Suprapubic skin (tissue), 4 donors: ENCODE measurements around the gene NCF4. TPM values are rescaled to one million over a fixed set of nuclear protein-coding genes. Genes with fewer than 3 reads are reported as not detected.

Experiments used
- DNase-seq, 2 donors: peaks; one replicate each; pipeline ENCODE4 v3.0.0-alpha.2; 2019; ENCODE audit warnings: low spot score in 2 of 2
- H3K27ac ChIP-seq: fragments of 200-600 bp; sonication (generic); one replicate; pipeline ENCODE4 v1.5.1; 2019
- H3K27me3 ChIP-seq: fragments of 200-600 bp; sonication (generic); one replicate; pipeline ENCODE4 v1.5.1; 2019
- H3K36me3 ChIP-seq: fragments of 200-600 bp; sonication (generic); one replicate; pipeline ENCODE4 v1.5.1; 2019
- H3K4me1 ChIP-seq: fragments of 200-600 bp; sonication (generic); one replicate; pipeline ENCODE4 v1.5.1; 2019
- H3K4me3 ChIP-seq: fragments of 200-600 bp; sonication (generic); one replicate; pipeline ENCODE4 v1.5.1; 2019; ENCODE audit warnings: mild to moderate bottlenecking
- H3K9me3 ChIP-seq: fragments of 200-600 bp; sonication (generic); one replicate; pipeline ENCODE4 v1.5.1; 2019
- EP300 ChIP-seq: sonication (generic); formaldehyde crosslinking; IDR thresholded peaks from one replicate; pipeline ENCODE4 v1.6.1; 2017; ENCODE audit warnings: antibody characterized with exemption
- POLR2A ChIP-seq, 2 donors: fragments of 450-650 bp; IDR thresholded peaks; one replicate each; pipeline ENCODE4 v1.6.1; 2017; ENCODE audit warnings: antibody characterized with exemption in 2 of 2, mild to moderate bottlenecking in 2 of 2, moderate library complexity in 2 of 2
- POLR2AphosphoS5 ChIP-seq, 3 donors: sonication (generic); formaldehyde crosslinking; IDR thresholded peaks; one replicate each; pipeline ENCODE4 v1.6.1; 2017; ENCODE audit warnings: antibody characterized with exemption in 3 of 3
- WGBS: methylation state at CpG from one replicate; pipeline ENCODE4 v1.1.5; 2018; 5-methylcytosine and 5-hydroxymethylcytosine counted together
- total RNA-seq, 4 donors: library from RNA; depleted of rRNA; stranded (reverse); fragments of >200 nt; gene quantifications; one replicate each; pipeline ENCODE4 v1.1.0, GENCODE V29; 2016
- TF ChIP-seq, protein P1 (sequence below), 2 donors: fragments of 200-600 bp in 1 of 2; fragments of 450-650 bp in 1 of 2; sonication (generic) in 1 of 2; IDR thresholded peaks; one replicate each; pipeline ENCODE4 v1.5.1; 2016 to 2019; ENCODE audit warnings: antibody characterized with exemption in 2 of 2, mild to moderate bottlenecking in 1 of 2, moderate library complexity in 1 of 2

NCF4 gene
- total RNA-seq, 4 donors from 2014 or later: 1.1 to 4.5 (median 3.1) TPM

DNA sequence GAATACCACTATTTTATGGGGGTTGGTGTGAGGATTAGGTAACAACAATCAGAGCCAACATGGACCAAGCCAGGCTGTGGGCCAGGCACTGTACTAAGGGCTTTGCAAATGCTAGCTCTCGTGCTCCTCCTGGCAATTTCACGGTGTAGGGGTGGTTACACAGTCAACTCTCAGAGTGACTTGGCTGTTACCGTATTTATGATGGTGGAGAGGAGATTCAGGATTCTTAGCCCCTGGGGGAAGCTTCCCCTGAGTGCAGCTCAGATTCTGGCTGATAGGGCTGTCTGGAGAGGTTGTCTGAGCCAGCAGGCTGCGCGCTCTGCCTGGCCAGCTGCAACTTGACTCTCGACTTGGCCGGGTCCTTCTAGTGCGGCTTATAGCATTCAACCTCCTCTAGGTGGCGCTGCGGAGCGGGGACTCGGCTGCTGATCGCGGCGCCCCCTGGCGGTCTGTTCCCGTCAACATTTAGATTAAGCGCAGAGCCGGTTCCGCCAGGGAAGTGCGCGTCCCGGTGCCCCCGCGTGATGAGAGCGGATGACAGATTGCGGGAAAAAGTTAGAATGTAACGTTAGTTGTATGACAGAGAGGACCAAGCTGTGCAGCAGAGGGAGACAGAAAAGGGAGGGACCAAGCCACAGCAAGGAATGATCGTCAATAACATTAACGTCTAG is 4.5 kb upstream of the NCF4 start:
- Histone ChIP-seq H3K36me3 (no peaks in the 10 kb centered on the region), H3K4me3 (no peak overlapping the region), H3K27ac (no peak overlapping the region), H3K27me3 (peaks cover 5% of the 10 kb centered on the region), H3K4me1 (peaks cover 36% of the 10 kb centered on the region), H3K9me3 (no peaks in the 10 kb centered on the region)
- TF ChIP-seq POLR2A (IDR thresholded peaks at IDR 0.05): no peak
- TF ChIP-seq, protein P1, sequence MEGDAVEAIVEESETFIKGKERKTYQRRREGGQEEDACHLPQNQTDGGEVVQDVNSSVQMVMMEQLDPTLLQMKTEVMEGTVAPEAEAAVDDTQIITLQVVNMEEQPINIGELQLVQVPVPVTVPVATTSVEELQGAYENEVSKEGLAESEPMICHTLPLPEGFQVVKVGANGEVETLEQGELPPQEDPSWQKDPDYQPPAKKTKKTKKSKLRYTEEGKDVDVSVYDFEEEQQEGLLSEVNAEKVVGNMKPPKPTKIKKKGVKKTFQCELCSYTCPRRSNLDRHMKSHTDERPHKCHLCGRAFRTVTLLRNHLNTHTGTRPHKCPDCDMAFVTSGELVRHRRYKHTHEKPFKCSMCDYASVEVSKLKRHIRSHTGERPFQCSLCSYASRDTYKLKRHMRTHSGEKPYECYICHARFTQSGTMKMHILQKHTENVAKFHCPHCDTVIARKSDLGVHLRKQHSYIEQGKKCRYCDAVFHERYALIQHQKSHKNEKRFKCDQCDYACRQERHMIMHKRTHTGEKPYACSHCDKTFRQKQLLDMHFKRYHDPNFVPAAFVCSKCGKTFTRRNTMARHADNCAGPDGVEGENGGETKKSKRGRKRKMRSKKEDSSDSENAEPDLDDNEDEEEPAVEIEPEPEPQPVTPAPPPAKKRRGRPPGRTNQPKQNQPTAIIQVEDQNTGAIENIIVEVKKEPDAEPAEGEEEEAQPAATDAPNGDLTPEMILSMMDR (IDR thresholded peaks at IDR 0.05): peak; percentile 100
- 5% methylated on average over 23 of the region's 30 CpGs for WGBS
- DNase-seq: peak; percentile 91 to 93

DNA sequence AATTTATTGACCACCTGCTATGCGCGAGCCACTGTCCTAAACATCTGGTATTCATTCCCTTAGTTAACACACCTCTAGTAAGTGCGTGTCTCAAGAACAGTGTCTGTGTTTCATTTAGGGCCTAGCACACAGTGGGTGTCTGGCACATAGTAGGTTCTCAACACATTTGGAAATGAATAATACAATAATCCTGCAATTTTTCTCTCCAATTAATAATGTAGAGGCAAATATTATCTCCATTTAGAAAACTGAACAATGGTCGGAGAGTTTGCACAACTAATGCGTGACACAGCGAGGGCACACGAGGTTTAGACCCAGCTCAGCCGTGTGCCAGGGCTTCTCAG is 4.0 kb upstream of the NCF4 start:
- no peak overlapping the region for H3K27ac ChIP-seq
- no peak for DNase-seq
- peaks cover 5% of the 10 kb centered on the region for H3K27me3 ChIP-seq
- no peaks in the 10 kb centered on the region for H3K36me3 ChIP-seq
- no peak overlapping the region for H3K4me3 ChIP-seq
- H3K4me1 ChIP-seq: peaks cover 36% of the 10 kb centered on the region
- H3K9me3 ChIP-seq: no peaks in the 10 kb centered on the region
- 76% methylated on average over 8 of the region's 8 CpGs for WGBS
- TF ChIP-seq POLR2AphosphoS5 (IDR thresholded peaks at IDR 0.05) (no peak), POLR2A (IDR thresholded peaks at IDR 0.05) (no peak), EP300 (no peak)
- TF ChIP-seq, protein P1 (IDR thresholded peaks at IDR 0.05): no peak

DNA sequence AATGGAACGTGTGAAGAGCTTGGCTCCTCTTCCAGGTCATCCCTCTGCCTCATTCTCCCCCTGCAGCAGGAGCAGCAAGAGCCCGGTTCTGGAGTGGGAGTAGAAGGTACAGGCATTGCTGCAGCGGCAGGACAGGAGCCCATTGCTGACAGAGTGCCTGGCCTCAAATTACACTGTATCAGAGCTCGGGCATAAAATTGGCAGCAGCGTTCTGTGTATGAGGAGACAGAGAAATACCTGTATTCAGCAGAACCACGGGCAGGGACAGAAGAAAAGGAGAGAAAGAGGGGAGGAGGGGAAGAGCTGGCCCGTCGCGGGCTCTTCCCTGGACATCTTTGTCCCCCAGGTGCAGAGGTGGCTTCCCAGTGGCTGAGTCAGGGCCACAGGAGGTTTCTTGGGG is 2.6 kb upstream of the NCF4 start:
- Histone ChIP-seq H3K4me1 (peaks cover 35% of the 10 kb centered on the region), H3K36me3 (no peaks in the 10 kb centered on the region), H3K27ac (no peak overlapping the region), H3K4me3 (no peak overlapping the region), H3K9me3 (no peaks in the 10 kb centered on the region), H3K27me3 (peaks cover 5% of the 10 kb centered on the region)
- no peak for DNase-seq
- TF ChIP-seq EP300: no peak
- no peak for TF ChIP-seq POLR2AphosphoS5 (IDR thresholded peaks at IDR 0.05)
- TF ChIP-seq POLR2A (IDR thresholded peaks at IDR 0.05): no peak
- TF ChIP-seq, protein P1 (IDR thresholded peaks at IDR 0.05): no peak
- 78% methylated on average over 9 of the region's 9 CpGs for WGBS

DNA sequence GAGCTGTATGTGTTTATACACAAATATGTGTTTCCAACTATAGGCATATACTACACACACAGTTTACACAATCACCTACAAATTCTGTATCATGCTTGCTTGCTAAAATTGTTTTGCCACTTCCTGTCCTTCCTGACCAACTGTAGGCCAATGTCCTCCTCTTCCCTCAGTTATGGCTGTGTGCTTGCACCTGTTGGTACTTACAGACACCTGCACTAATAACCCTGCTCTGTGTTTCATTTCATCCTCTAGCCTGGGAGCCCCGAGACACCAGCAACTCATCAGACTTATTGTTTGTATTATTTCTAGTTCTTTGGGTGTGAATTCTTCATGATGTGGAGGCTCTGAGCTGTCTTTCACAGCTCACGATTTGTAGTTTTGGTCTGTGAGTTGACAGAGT is 1.8 kb upstream of the NCF4 start:
- 89% methylated on average over 2 of the region's 2 CpGs for WGBS
- Histone ChIP-seq H3K36me3 (no peaks in the 10 kb centered on the region), H3K27ac (no peak overlapping the region), H3K9me3 (no peaks in the 10 kb centered on the region), H3K4me3 (no peak overlapping the region), H3K4me1 (peaks cover 30% of the 10 kb centered on the region), H3K27me3 (no peaks in the 10 kb centered on the region)
- TF ChIP-seq POLR2AphosphoS5 (IDR thresholded peaks at IDR 0.05) (no peak), POLR2A (IDR thresholded peaks at IDR 0.05) (no peak), EP300 (no peak)
- TF ChIP-seq, protein P1 (IDR thresholded peaks at IDR 0.05): no peak
- no peak for DNase-seq

DNA sequence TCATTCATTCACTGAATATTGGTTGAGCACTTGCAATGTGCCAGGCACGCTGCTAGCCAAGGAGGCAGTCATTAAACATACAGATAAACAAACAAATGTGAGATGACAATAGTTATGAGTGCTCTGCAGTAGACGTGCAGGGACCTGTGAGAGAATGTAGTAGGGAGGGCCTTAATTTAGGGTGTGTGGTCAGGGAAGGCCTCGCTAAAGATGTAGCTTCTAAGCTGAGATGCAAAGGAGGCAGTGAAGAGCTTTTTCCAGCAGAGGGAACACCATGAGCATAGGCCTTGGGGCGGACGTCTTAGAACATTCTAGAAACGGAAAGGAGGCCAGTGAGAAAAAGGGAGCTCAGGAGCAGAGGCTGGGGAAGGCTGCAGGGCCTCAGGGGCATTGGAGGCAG is 789 bp upstream of the NCF4 start:
- Histone ChIP-seq H3K27me3 (no peaks in the 10 kb centered on the region), H3K9me3 (no peaks in the 10 kb centered on the region), H3K36me3 (no peaks in the 10 kb centered on the region), H3K27ac (no peak overlapping the region), H3K4me1 (peaks cover 30% of the 10 kb centered on the region), H3K4me3 (no peak overlapping the region)
- TF ChIP-seq EP300: no peak
- TF ChIP-seq, protein P1 (IDR thresholded peaks at IDR 0.05): peak in 1 of 2 donors; percentile 27
- 36% methylated on average over 6 of the region's 6 CpGs for WGBS
- DNase-seq: no peak
